ENCODE results near the gene UBALD1.

DNA sequence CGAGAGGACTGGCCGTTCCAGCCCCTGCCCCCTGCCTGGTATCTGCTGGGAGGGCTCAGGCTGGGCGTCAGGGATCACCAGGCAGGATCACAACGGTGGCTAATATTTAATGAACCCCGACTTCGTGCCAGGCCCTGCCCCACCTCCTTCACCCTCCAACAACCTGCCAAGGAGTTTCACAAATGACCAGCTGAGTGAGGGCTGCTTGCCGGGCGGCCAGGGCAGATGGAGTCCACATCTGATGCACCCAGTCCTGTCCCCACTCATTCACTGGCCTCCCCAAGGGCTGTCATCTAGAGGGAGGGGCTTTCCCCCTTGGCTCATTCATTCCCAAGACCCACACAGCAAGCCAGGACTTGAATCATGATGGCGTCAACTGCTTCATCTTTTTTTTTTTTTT is 17.5 kb downstream of the UBALD1 start:
- TF ChIP-seq, protein P1, sequence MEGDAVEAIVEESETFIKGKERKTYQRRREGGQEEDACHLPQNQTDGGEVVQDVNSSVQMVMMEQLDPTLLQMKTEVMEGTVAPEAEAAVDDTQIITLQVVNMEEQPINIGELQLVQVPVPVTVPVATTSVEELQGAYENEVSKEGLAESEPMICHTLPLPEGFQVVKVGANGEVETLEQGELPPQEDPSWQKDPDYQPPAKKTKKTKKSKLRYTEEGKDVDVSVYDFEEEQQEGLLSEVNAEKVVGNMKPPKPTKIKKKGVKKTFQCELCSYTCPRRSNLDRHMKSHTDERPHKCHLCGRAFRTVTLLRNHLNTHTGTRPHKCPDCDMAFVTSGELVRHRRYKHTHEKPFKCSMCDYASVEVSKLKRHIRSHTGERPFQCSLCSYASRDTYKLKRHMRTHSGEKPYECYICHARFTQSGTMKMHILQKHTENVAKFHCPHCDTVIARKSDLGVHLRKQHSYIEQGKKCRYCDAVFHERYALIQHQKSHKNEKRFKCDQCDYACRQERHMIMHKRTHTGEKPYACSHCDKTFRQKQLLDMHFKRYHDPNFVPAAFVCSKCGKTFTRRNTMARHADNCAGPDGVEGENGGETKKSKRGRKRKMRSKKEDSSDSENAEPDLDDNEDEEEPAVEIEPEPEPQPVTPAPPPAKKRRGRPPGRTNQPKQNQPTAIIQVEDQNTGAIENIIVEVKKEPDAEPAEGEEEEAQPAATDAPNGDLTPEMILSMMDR (IDR thresholded peaks at IDR 0.05 in 8 of 11, conservative IDR thresholded peaks at IDR 0.05 in 3 of 11) = no peak
- no peak for TF ChIP-seq POLR2A (IDR thresholded peaks at IDR 0.05)
